Upper lobe of right lung (tissue), 1 donor: Measurements from ENCODE around the gene NOSTRIN. TPM values are rescaled to one million over a fixed set of nuclear protein-coding genes. Genes with fewer than 3 reads are reported as not detected.
"Not testable (repeated sequence)": the region's sequence is repeated elsewhere in the genome, so short reads cannot be mapped to it uniquely, and the experiment has no call there.

Experiments
- ATAC-seq: fragments of 200-7000 bp; cut with Tn5 transposase; one replicate; pipeline ENCODE4 v1.9.1; 2020; ENCODE audit warnings: mild to moderate bottlenecking, moderate library complexity
- DNase-seq: peaks from one replicate; pipeline ENCODE4 v3.0.0-alpha.2; 2020
- H3K27ac ChIP-seq: fragments of 200-600 bp; one replicate; pipeline ENCODE4 v1.8.0; 2022
- H3K27me3 ChIP-seq: fragments of 200-600 bp; one replicate; pipeline ENCODE4 v1.8.0; 2022; ENCODE audit warnings: mild to moderate bottlenecking
- H3K36me3 ChIP-seq: fragments of 200-600 bp; one replicate; pipeline ENCODE4 v1.8.0; 2022
- H3K4me1 ChIP-seq: fragments of 200-600 bp; one replicate; pipeline ENCODE4 v1.8.0; 2022
- H3K4me3 ChIP-seq: fragments of 200-600 bp; one replicate; pipeline ENCODE4 v1.8.0; 2022; ENCODE audit warnings: mild to moderate bottlenecking
- H3K9me3 ChIP-seq: fragments of 200-600 bp; one replicate; pipeline ENCODE4 v1.8.0; 2022
- CTCF ChIP-seq: fragments of 200-600 bp; IDR thresholded peaks from one replicate; pipeline ENCODE4 v1.8.0; 2022; ENCODE audit warnings: antibody characterized with exemption
- intact Hi-C: fragments of 100-400 bp; cut with DNase I; formaldehyde crosslinking; loops from one replicate; pipeline ENCODE4 v1.11.0; 2022
- total RNA-seq: library from RNA; stranded (reverse); fragmentation: NEBNext Ultra II Directional; extraction: Animal tissue kit (Norgen Biotek cat#: 25700); gene quantifications from one replicate; pipeline ENCODE4 v1.2.1, GENCODE V29; 2021
- donor health status: DM: no; HTN: yes; CAD: no; lungs with severe emphysema.

The NOSTRIN gene
- total RNA-seq, 1 donor from 2014 or later = 70.0 TPM

- TF ChIP-seq CTCF = no peak
- ATAC-seq = no peak
- Histone ChIP-seq H3K4me1 (no peaks in the 10 kb centered on the region), H3K9me3 (no peaks in the 10 kb centered on the region), H3K27ac (no peak overlapping the region), H3K27me3 (no peaks in the 10 kb centered on the region), H3K36me3 (no peaks in the 10 kb centered on the region), H3K4me3 (no peak overlapping the region)
- intact Hi-C loops = no loop called here
- no peak for DNase-seq
Measured at GRCh38 chr2:168874368-168875054, 72.1 kb downstream of the NOSTRIN start.

GRCh38 chr2:168882163-168882562 lies 79.7 kb downstream of the NOSTRIN start:
- DNase-seq, intact Hi-C loops, H3K4me1 ChIP-seq, ATAC-seq, H3K36me3 ChIP-seq, H3K27ac ChIP-seq, H3K9me3 ChIP-seq, H3K4me3 ChIP-seq, H3K27me3 ChIP-seq: not testable (repeated sequence)

- DNase-seq (no peak), ATAC-seq (no peak)
- peaks cover 2% of the 10 kb centered on the region for H3K4me1 ChIP-seq
- H3K9me3 ChIP-seq = no peaks in the 10 kb centered on the region
- intact Hi-C loops = no loop called here
- no peak overlapping the region for H3K27ac ChIP-seq
- H3K36me3 ChIP-seq = no peaks in the 10 kb centered on the region
- no peak overlapping the region for H3K4me3 ChIP-seq
- H3K27me3 ChIP-seq = no peaks in the 10 kb centered on the region
- TF ChIP-seq CTCF = no peak
Measured at GRCh38 chr2:168884975-168885374, 82.5 kb downstream of the NOSTRIN start.

GRCh38 chr2:168889635-168890005 lies 87.2 kb downstream of the NOSTRIN start:
- H3K4me1 ChIP-seq = peaks cover 4% of the 10 kb centered on the region
- DNase-seq (no peak), ATAC-seq (no peak)
- H3K27me3 ChIP-seq = no peaks in the 10 kb centered on the region
- intact Hi-C loops = no loop called here
- TF ChIP-seq CTCF = no peak
- no peaks in the 10 kb centered on the region for H3K9me3 ChIP-seq
- H3K27ac ChIP-seq = no peak overlapping the region
- peak overlapping the region; percentile 49 for H3K4me3 ChIP-seq
- no peaks in the 10 kb centered on the region for H3K36me3 ChIP-seq

GRCh38 chr2:168890006-168890782 lies 87.8 kb downstream of the NOSTRIN start, which contains the start of gene SPC25:
TSS of gene SPC25 (minus strand) at chr2:168890430. CDS start at chr2:168889519, 911 bp downstream.
- DNase-seq (peak; percentile 90), ATAC-seq (peak; percentile 99)
- Histone ChIP-seq H3K4me1 (peaks cover 4% of the 10 kb centered on the region), H3K27ac (no peak within 1 kb of the TSS), H3K9me3 (no peaks in the 10 kb centered on the region), H3K4me3 (peak within 1 kb of the TSS; percentile 49), H3K36me3 (no peaks in the 10 kb centered on the region), H3K27me3 (no peaks in the 10 kb centered on the region)
- no peak for TF ChIP-seq CTCF
- intact Hi-C loops = no loop called here

- no peak overlapping the region for H3K4me3 ChIP-seq
Measured at GRCh38 chr2:168892327-168892726, 89.9 kb downstream of the NOSTRIN start.

More at GRCh38 chr2:168892327-168892726, 89.9 kb downstream of the NOSTRIN start:
- H3K27ac ChIP-seq = no peak overlapping the region
- no peaks in the 10 kb centered on the region for H3K36me3 ChIP-seq
- DNase-seq = no peak
- no peaks in the 10 kb centered on the region for H3K27me3 ChIP-seq
- peaks cover 4% of the 10 kb centered on the region for H3K4me1 ChIP-seq
- no peaks in the 10 kb centered on the region for H3K9me3 ChIP-seq
- no peak for ATAC-seq
- intact Hi-C loops = no loop called here
- no peak for TF ChIP-seq CTCF
